ENCODE measurements around the gene ROBO3.

DNA sequence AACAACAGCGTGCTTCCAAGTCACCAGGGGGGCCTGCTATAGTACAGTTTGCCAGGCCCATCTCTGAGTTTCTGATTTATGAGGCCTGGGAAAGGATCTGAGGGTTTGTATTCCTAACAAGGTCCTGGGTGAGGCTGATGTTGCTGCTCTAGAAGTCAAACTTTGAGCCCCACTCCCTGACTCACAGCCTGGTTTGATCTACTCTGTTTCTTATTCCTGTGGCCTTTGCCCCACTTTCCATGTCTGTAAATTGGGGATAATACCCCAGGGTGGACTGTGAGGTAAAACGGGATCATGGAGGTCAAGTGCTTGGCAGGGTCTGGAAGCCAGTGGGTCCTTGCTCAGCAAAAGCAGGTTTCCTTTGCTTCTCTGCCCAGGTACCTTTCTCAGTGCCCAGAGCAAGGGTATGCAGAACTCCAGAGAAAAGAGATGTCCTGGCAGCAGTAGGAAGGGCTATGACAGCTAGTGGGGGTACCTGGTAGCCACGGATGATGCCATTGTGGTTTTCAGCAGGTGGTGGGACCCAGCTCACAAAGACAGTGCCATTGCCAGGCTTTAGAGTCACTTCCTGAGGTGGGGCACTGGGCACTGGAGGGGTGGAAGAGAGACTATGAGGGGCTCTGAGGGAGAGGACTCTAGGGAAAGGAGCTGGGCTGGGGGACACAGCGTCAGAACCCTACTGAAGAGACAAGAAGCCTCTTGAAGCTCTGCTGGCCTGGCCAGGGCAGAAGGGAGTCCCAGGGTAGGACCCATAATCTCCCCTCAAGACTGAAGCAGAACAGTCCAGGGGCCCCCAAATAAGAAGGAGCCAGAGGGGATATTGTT lies 29.6 kb downstream of the ROBO3 start:
- TF ChIP-seq, protein P1, sequence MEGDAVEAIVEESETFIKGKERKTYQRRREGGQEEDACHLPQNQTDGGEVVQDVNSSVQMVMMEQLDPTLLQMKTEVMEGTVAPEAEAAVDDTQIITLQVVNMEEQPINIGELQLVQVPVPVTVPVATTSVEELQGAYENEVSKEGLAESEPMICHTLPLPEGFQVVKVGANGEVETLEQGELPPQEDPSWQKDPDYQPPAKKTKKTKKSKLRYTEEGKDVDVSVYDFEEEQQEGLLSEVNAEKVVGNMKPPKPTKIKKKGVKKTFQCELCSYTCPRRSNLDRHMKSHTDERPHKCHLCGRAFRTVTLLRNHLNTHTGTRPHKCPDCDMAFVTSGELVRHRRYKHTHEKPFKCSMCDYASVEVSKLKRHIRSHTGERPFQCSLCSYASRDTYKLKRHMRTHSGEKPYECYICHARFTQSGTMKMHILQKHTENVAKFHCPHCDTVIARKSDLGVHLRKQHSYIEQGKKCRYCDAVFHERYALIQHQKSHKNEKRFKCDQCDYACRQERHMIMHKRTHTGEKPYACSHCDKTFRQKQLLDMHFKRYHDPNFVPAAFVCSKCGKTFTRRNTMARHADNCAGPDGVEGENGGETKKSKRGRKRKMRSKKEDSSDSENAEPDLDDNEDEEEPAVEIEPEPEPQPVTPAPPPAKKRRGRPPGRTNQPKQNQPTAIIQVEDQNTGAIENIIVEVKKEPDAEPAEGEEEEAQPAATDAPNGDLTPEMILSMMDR (IDR thresholded peaks at IDR 0.05): no peak
- TF ChIP-seq POLR2A (IDR thresholded peaks at IDR 0.05): no peak

All from uterus (tissue), 2 donors.